NCI-H460 (cell line): ENCODE measurements around the gene MTX2. TPM values are rescaled to one million over a fixed set of nuclear protein-coding genes. Genes with fewer than 3 reads are reported as not detected.
"Not testable (repeated sequence)": the region's sequence is repeated elsewhere in the genome, so short reads cannot be mapped to it uniquely, and the experiment has no call there.

Experiments
- DNase-seq: peaks from one replicate; pipeline ENCODE4 v3.0.0-alpha.2; 2016; ENCODE audit warnings: low read depth; ENCODE audit errors: extremely low read depth
- total RNA-seq: library from RNA; depleted of rRNA; stranded (reverse); fragments of >200 nt; shearing (Covaris generic); gene quantifications from 2 replicates; pipeline ENCODE4 v1.2.3, GENCODE V29; 2014

The MTX2 gene
- total RNA-seq, 1 experiment from 2014 or later: 44.1 TPM

- DNase-seq: no peak
Measured at GRCh38 chr2:176284461-176285049, 15.3 kb downstream of the MTX2 start.

- DNase-seq: no peak
Measured at GRCh38 chr2:176285321-176285720, 16.1 kb downstream of the MTX2 start.

- no peak for DNase-seq
Measured at GRCh38 chr2:176291335-176291734, 22.1 kb downstream of the MTX2 start.

- no peak for DNase-seq
Measured at GRCh38 chr2:176291809-176292283, 22.6 kb downstream of the MTX2 start.

- no peak for DNase-seq
Measured at GRCh38 chr2:176292608-176293007, 23.4 kb downstream of the MTX2 start.

- no peak for DNase-seq
Measured at GRCh38 chr2:176293334-176293733, 24.1 kb downstream of the MTX2 start.

- DNase-seq: no peak
Measured at GRCh38 chr2:176297067-176297466, 27.8 kb downstream of the MTX2 start.

GRCh38 chr2:176297737-176298136 lies 28.5 kb downstream of the MTX2 start:
- no peak for DNase-seq

- DNase-seq: not testable (repeated sequence)
Measured at GRCh38 chr2:176306020-176306419, 36.8 kb downstream of the MTX2 start.

GRCh38 chr2:176317199-176317598 lies 48.0 kb downstream of the MTX2 start:
- DNase-seq: no peak

GRCh38 chr2:176317623-176318065 lies 48.4 kb downstream of the MTX2 start:
- DNase-seq: no peak

- DNase-seq: no peak
Measured at GRCh38 chr2:176321916-176322315, 52.7 kb downstream of the MTX2 start.

GRCh38 chr2:176324862-176325261 lies 55.6 kb downstream of the MTX2 start:
- DNase-seq: no peak

- no peak for DNase-seq
Measured at GRCh38 chr2:176325732-176326131, 56.5 kb downstream of the MTX2 start.

GRCh38 chr2:176328149-176328548 lies 58.9 kb downstream of the MTX2 start:
- no peak for DNase-seq

- no peak for DNase-seq
Measured at GRCh38 chr2:176330612-176331011, 61.4 kb downstream of the MTX2 start.

GRCh38 chr2:176331646-176332045 lies 62.4 kb downstream of the MTX2 start:
- DNase-seq: no peak

- no peak for DNase-seq
Measured at GRCh38 chr2:176334729-176335128, 65.5 kb downstream of the MTX2 start.

GRCh38 chr2:176338395-176338794 lies 69.2 kb downstream of the MTX2 start:
- DNase-seq: no peak

GRCh38 chr2:176339208-176339607 lies 70.0 kb downstream of the MTX2 start:
- no peak for DNase-seq

- DNase-seq: no peak
Measured at GRCh38 chr2:176356251-176356650, 87.0 kb downstream of the MTX2 start.

GRCh38 chr2:176364273-176364977 lies 95.2 kb downstream of the MTX2 start:
- no peak for DNase-seq
